ENCODE data around the gene PLEKHA3. TPM values are rescaled to one million over a fixed set of nuclear protein-coding genes. Genes with fewer than 3 reads are reported as not detected.

The PLEKHA3 gene
- total RNA-seq, 1 experiment from 2014 or later: 50.3 TPM

DNA sequence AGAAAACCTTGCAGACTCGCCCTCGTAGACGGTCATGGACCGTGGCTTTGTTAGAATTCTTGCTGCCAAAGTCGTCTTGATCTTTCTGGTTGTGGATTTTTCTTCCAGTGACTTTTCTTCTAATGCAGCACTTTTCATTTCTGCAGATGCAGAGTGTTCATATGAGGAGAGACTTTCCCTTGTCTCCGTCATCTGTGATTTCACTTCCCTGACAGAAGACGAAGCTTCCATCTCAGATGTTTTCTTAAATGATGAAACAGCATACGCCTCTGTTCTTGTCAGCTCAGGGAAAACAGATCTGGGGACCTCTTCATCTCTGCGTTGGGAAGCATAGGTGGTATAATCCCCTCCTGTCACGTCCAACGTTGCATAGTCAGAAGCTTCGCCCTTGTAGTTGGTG, 50.9 kb downstream of the PLEKHA3 start:
- Histone ChIP-seq H3K79me2 (ENCODE audit: low read depth) (peaks cover 56% of the 10 kb centered on the region), H3K9me2 (ENCODE audit: insufficient read depth) (no peaks in the 10 kb centered on the region), H3K27me3 (ENCODE audit: insufficient read depth, low read depth) (no peaks in the 10 kb centered on the region), H3F3A (ENCODE audit: insufficient read depth, low read depth) (no peaks in the 10 kb centered on the region), H3K36me3 (ENCODE audit: low read depth) (peaks cover 15% of the 10 kb centered on the region; the same call in 1 of the 2 replicates), H3K4me1 (replicated peaks; ENCODE audit: insufficient read depth) (no peaks in the 10 kb centered on the region), H3K27ac (no peak overlapping the region), H4K20me1 (ENCODE audit: insufficient read depth) (peaks cover 6% of the 10 kb centered on the region; the same call in 1 of the 2 replicates), H3K4me2 (no peak overlapping the region), H3K4me3 (no peak overlapping the region), H2AFZ (no peak overlapping the region), H3K9me3 (ENCODE audit: insufficient read depth, low read depth) (no peaks in the 10 kb centered on the region)
- BruUV-seq (replicated peaks): no TSS peak
- ChIA-PET POLR2A (ENCODE audit: unreplicated experiment) (no interaction called here), CTCF (no interaction called here)
- TF ChIP-seq, protein P1, sequence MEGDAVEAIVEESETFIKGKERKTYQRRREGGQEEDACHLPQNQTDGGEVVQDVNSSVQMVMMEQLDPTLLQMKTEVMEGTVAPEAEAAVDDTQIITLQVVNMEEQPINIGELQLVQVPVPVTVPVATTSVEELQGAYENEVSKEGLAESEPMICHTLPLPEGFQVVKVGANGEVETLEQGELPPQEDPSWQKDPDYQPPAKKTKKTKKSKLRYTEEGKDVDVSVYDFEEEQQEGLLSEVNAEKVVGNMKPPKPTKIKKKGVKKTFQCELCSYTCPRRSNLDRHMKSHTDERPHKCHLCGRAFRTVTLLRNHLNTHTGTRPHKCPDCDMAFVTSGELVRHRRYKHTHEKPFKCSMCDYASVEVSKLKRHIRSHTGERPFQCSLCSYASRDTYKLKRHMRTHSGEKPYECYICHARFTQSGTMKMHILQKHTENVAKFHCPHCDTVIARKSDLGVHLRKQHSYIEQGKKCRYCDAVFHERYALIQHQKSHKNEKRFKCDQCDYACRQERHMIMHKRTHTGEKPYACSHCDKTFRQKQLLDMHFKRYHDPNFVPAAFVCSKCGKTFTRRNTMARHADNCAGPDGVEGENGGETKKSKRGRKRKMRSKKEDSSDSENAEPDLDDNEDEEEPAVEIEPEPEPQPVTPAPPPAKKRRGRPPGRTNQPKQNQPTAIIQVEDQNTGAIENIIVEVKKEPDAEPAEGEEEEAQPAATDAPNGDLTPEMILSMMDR (conservative IDR thresholded peaks at IDR 0.05): no peak
- no peak for TF ChIP-seq EZH2 (IDR thresholded peaks at IDR 0.05; ENCODE audit: low read depth)
- intact Hi-C loops (cut with micrococcal nuclease; ENCODE audit: unreplicated experiment): no loop called here
- no peak for DNase-seq

DNA sequence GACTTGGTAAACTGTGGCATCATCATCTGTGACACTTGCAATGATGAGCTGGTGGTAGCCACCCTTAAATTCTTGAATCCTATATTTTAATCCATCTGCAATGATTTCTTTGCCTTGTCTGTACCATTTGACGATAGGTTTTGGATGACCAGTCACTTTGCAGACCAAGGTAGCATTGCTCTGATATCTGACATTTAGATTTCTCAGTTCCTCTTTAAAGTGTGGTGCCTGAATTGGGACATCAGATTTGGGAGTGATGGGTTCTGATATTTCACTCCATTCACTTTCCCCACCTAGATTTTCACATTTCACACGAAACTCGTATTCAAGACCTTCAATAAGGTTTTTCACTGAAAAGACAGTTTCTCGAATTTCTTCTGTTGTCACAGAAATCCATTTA, 55.8 kb downstream of the PLEKHA3 start:
- BruUV-seq (replicated peaks): no TSS peak
- H3K4me3 ChIP-seq: no peak overlapping the region
- no peak for DNase-seq
- H3K4me1 ChIP-seq (replicated peaks; ENCODE audit: insufficient read depth): no peaks in the 10 kb centered on the region
- H3K9me3 ChIP-seq (ENCODE audit: insufficient read depth, low read depth): no peaks in the 10 kb centered on the region
- intact Hi-C loops (cut with micrococcal nuclease; ENCODE audit: unreplicated experiment): no loop called here
- no peak overlapping the region for H3K4me2 ChIP-seq
- H2AFZ ChIP-seq: no peak overlapping the region
- no peaks in the 10 kb centered on the region for H3F3A ChIP-seq (ENCODE audit: insufficient read depth, low read depth)
- CTCF ChIA-PET: no interaction called here
- no peak for TF ChIP-seq EZH2 (IDR thresholded peaks at IDR 0.05; ENCODE audit: low read depth)
- TF ChIP-seq, protein P1 (conservative IDR thresholded peaks at IDR 0.05): no peak
- H3K27me3 ChIP-seq (ENCODE audit: insufficient read depth, low read depth): no peaks in the 10 kb centered on the region
- peaks cover 13% of the 10 kb centered on the region; the same call in 1 of the 2 replicates for H3K79me2 ChIP-seq (ENCODE audit: low read depth)
- H3K27ac ChIP-seq: no peak overlapping the region
- POLR2A ChIA-PET (ENCODE audit: unreplicated experiment): no interaction called here
- H3K9me2 ChIP-seq (ENCODE audit: insufficient read depth): no peaks in the 10 kb centered on the region
- H3K36me3 ChIP-seq (ENCODE audit: low read depth): peaks cover 24% of the 10 kb centered on the region
- H4K20me1 ChIP-seq (ENCODE audit: insufficient read depth): peaks cover 3% of the 10 kb centered on the region; the same call in 1 of the 2 replicates

DNA sequence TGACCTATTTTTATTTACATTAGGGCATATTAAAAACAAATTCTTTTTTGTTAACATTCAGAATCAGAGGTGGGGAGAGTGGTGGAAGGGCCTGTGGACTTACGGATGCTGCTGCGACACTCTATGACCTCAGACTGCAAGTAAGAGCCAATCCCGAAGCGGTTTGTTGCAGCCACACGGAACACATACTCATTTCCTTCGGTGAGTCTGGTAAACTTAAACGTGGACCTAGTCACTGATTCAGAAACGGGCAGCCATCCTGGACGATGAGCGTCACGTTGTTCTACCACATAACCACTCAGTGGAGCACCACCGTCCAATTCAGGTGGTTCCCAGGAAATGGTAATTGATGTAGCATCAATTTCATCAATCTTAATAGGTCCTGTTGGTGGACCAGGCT, 61.9 kb downstream of the PLEKHA3 start:
- no peak overlapping the region for H3K4me2 ChIP-seq
- H3K36me3 ChIP-seq (ENCODE audit: low read depth): peaks cover 31% of the 10 kb centered on the region
- H3K27me3 ChIP-seq (ENCODE audit: insufficient read depth, low read depth): no peaks in the 10 kb centered on the region
- H4K20me1 ChIP-seq (ENCODE audit: insufficient read depth): no peaks in the 10 kb centered on the region
- ChIA-PET CTCF (no interaction called here), POLR2A (ENCODE audit: unreplicated experiment) (interaction anchor here (0.6 kb wide), 1 partner anchor 853 kb away, joined by 5 read pairs; no protein-coding TSS in a partner anchor)
- TF ChIP-seq, protein P1 (conservative IDR thresholded peaks at IDR 0.05): no peak
- no peak for TF ChIP-seq EZH2 (IDR thresholded peaks at IDR 0.05; ENCODE audit: low read depth)
- H3K4me1 ChIP-seq (replicated peaks; ENCODE audit: insufficient read depth): no peaks in the 10 kb centered on the region
- no TSS peak for BruUV-seq (replicated peaks)
- DNase-seq: no peak
- H3K4me3 ChIP-seq: no peak overlapping the region
- H3F3A ChIP-seq (ENCODE audit: insufficient read depth, low read depth): no peaks in the 10 kb centered on the region
- intact Hi-C loops (cut with micrococcal nuclease; ENCODE audit: unreplicated experiment): no loop called here
- no peaks in the 10 kb centered on the region for H3K9me3 ChIP-seq (ENCODE audit: insufficient read depth, low read depth)
- no peak overlapping the region for H3K27ac ChIP-seq
- no peaks in the 10 kb centered on the region for H3K9me2 ChIP-seq (ENCODE audit: insufficient read depth)
- no peak overlapping the region for H2AFZ ChIP-seq
- no peaks in the 10 kb centered on the region for H3K79me2 ChIP-seq (ENCODE audit: low read depth)
